ENCODE data around the gene MAML2. TPM values are rescaled to one million over a fixed set of nuclear protein-coding genes. Genes with fewer than 3 reads are reported as not detected.

MAML2 gene
- total and polyA plus RNA-seq, 4 donors = 3.8 to 41.8 (median 13.7) TPM

GRCh38 chr11:96057502-96057901, 285.5 kb downstream of the MAML2 start:
- peak in 2 of 3 donors; percentile 86 for DNase-seq
- peak overlapping the region in 1 of 2 donors; percentile 57 for H3K9ac ChIP-seq (ENCODE audit: insufficient read depth in 1 of 2, low read length in 2 of 2)
- no peak for TF ChIP-seq CTCF (IDR thresholded peaks at IDR 0.05; ENCODE audit: control extremely low read depth, extremely low read depth)
- no peak for ATAC-seq (ENCODE audit: insufficient read depth, low FRiP score)
- peaks cover 0 to 3% (median 1%) of the 10 kb centered on the region in 4 donors for H3K36me3 ChIP-seq (ENCODE audit: control insufficient read depth in 4 of 4, insufficient read depth in 4 of 4, low read length in 4 of 4)
- H3K27me3 ChIP-seq (ENCODE audit: control insufficient read depth in 3 of 3, insufficient read depth in 3 of 3, low read length in 2 of 3) = no peaks in the 10 kb centered on the region
- H3K9me3 ChIP-seq (ENCODE audit: control insufficient read depth in 4 of 4, insufficient read depth in 3 of 4, low read length in 3 of 4) = no peaks in the 10 kb centered on the region
- H3K27ac ChIP-seq (ENCODE audit: low read depth in 1 of 2, low read length in 1 of 2) = no peak overlapping the region
- 52 to 78% methylated on average over 2 of the region's 2 CpGs for WGBS, 2 donors
- peaks cover 2 to 78% (median 17%) of the 10 kb centered on the region in 5 donors for H3K4me1 ChIP-seq (ENCODE audit: control insufficient read depth in 5 of 5, insufficient read depth in 5 of 5, low read length in 5 of 5)
- no peak overlapping the region for H3K4me3 ChIP-seq

GRCh38 chr11:96056576-96056975, 286.4 kb downstream of the MAML2 start:
- Histone ChIP-seq H3K36me3 (ENCODE audit: control insufficient read depth in 4 of 4, insufficient read depth in 4 of 4, low read length in 4 of 4) (peaks cover 0 to 6% (median 0%) of the 10 kb centered on the region in 4 donors), H3K4me3 (no peak overlapping the region), H3K27ac (ENCODE audit: low read depth in 1 of 2, low read length in 1 of 2) (no peak overlapping the region), H3K27me3 (ENCODE audit: control insufficient read depth in 3 of 3, insufficient read depth in 3 of 3, low read length in 2 of 3) (no peaks in the 10 kb centered on the region), H3K9ac (ENCODE audit: insufficient read depth in 1 of 2, low read length in 2 of 2) (peak overlapping the region in 1 of 2 donors; percentile 57), H3K9me3 (ENCODE audit: control insufficient read depth in 4 of 4, insufficient read depth in 3 of 4, low read length in 3 of 4) (no peaks in the 10 kb centered on the region), H3K4me1 (ENCODE audit: control insufficient read depth in 5 of 5, insufficient read depth in 5 of 5, low read length in 5 of 5) (peaks cover 2 to 77% (median 19%) of the 10 kb centered on the region in 5 donors)
- no peak for TF ChIP-seq CTCF (IDR thresholded peaks at IDR 0.05; ENCODE audit: control extremely low read depth, extremely low read depth)
- no peak for ATAC-seq (ENCODE audit: insufficient read depth, low FRiP score)
- WGBS, 2 donors = 93 to 95% methylated on average over 2 of the region's 2 CpGs
- DNase-seq = no peak

GRCh38 chr11:96055706-96056387, 287.1 kb downstream of the MAML2 start:
- WGBS, 2 donors = 84 to 97% methylated on average over 3 of the region's 3 CpGs
- H3K27ac ChIP-seq (ENCODE audit: low read depth in 1 of 2, low read length in 1 of 2) = no peak overlapping the region
- no peak overlapping the region for H3K9ac ChIP-seq (ENCODE audit: insufficient read depth in 1 of 2, low read length in 2 of 2)
- ATAC-seq (ENCODE audit: insufficient read depth, low FRiP score) = no peak
- H3K4me3 ChIP-seq = no peak overlapping the region
- no peaks in the 10 kb centered on the region for H3K27me3 ChIP-seq (ENCODE audit: control insufficient read depth in 3 of 3, insufficient read depth in 3 of 3, low read length in 2 of 3)
- H3K36me3 ChIP-seq (ENCODE audit: control insufficient read depth in 4 of 4, insufficient read depth in 4 of 4, low read length in 4 of 4) = peaks cover 0 to 7% (median 0%) of the 10 kb centered on the region in 4 donors
- no peak for DNase-seq
- no peak for TF ChIP-seq CTCF (IDR thresholded peaks at IDR 0.05; ENCODE audit: control extremely low read depth, extremely low read depth)
- H3K4me1 ChIP-seq (ENCODE audit: control insufficient read depth in 5 of 5, insufficient read depth in 5 of 5, low read length in 5 of 5) = peaks cover 2 to 77% (median 21%) of the 10 kb centered on the region in 5 donors
- H3K9me3 ChIP-seq (ENCODE audit: control insufficient read depth in 4 of 4, insufficient read depth in 3 of 4, low read length in 3 of 4) = no peaks in the 10 kb centered on the region
